HG03558 (cell line): Measurements from ENCODE around the gene STT3A.

Experiments
- ATAC-seq: cut with Tn5 transposase; IDR thresholded peaks from one replicate; pipeline ENCODE4 v1.9.1; 2021; ENCODE audit warnings: moderate number of reproducible peaks; ENCODE audit not compliant: unreplicated experiment; ENCODE audit errors: extremely low read depth

The STT3A gene

DNA sequence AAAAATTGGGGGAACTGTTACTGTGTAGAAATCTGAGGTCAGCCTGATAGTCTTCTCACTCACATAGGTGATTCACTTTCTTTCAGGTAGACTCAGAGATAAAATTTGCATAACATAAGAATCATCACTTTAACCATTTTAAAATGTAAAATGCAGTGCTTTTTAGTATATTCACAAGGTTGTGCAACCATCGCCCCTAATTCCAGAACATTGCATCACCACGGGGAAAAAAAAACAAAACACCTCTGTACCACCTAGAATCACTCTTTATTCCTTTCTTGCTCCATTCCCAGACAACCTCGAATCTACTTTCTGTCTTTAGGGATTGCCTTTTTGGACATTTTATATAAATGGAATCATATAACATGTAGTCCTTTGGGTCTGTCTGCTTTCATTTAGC is 53.2 kb downstream of the STT3A start:
- ATAC-seq = no peak

DNA sequence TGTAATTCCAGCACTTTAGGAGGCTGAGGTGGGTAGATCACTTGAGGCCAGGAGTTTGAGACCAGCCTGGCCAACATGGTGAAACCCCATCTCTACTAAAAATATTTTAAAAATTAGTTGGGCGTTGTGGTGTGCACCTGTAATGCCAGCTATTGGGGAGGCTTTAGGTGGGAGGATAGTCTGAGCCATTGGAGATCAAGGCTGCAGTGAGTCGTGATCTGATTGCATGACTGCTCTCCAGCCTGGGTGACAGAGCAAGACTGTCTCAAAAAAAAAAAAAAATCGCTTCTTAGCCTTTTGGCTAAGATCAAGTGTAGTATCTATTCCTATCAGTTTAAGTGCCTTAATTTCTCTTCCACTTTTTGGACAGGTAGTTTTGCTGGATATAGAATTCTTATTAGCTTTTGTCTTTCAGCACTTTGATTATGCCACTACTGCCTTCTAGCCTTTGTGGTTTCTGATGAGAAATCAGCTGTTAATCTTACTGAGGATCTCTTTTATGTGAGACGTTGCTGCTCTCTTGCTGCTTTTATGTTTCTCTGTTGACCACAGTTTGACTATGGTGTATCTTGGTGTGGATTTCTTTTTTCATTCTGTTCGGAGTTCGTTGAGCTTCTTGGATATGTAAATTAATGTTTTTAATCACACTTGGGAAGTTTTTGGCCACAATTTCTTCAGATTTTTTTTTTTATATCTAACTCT is 57.0 kb downstream of the STT3A start:
- ATAC-seq = no peak

DNA sequence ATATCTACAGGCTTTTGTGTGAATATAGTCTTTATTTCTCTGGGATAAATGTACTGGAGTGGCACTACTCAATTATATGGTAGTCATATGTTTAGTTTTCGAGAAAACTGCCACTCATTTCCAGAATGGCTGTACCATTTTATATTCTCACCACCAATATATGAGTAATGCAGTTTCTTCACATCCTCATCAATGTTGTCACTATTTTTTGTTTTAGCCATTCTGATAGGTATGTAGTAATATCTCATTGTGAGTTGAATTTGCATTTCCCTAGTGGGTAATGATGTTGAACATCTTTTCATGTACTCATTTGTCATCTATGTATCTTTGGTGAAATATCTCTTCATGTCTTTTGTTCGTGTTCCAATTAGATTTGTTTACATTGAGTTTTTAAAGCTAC is 70.0 kb downstream of the STT3A start:
- no peak for ATAC-seq

DNA sequence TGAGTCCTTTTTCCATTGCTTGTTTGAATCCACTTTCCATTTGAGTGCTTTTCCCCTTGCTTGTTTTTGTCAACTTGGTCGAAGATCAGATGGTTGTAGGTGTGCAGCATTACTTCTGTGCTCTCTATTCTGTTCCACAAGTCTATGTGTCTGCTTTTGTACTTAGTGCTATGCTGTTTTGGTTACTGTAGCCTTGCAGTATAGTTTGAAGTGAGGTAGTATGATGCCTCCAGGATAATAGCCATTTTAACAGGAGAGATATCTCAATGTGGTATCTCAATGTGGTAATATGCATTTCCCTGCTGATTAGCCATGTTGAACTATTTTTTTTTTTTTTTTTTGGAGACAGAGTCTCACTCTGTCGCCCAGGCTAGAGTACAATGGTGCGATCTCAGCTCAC is 71.3 kb downstream of the STT3A start:
- no peak for ATAC-seq

DNA sequence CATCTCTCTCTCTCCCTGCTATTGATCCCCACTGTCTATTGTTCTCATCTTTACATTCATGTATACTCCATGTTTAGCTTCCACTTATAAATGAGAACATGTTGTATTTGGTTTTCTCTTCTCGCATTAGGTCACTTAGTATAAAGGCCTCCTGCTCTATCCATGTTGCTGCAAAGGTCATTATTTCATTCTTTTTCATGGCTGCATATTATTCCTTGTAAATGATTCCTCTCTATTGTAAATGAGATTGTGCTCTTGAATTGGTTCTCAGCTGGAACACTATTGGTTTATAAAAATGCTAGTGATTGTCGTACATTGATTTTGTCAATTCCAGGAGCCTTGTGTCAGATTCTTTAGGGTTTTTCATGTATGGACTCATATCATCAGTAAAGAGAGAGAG is 74.5 kb downstream of the STT3A start:
- ATAC-seq = no peak

DNA sequence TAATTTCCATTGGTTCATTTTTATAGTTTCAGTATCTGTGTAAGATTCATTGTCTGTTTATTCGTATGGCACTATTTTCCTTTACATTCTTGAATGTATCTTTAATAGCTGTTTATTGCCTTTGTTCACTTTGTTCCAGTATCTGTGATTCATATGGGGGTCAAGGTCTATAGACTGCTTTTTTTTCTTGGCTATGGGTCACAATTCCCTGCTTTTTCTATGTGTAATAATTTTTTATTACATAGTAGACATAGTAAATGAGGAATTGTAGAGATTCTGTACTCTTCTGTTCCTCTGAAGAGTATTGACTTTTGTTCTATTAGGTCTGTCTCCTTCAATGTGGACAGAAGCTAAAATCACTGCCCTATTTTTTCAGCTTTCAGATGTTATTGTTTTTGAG is 77.5 kb downstream of the STT3A start:
- ATAC-seq = no peak

DNA sequence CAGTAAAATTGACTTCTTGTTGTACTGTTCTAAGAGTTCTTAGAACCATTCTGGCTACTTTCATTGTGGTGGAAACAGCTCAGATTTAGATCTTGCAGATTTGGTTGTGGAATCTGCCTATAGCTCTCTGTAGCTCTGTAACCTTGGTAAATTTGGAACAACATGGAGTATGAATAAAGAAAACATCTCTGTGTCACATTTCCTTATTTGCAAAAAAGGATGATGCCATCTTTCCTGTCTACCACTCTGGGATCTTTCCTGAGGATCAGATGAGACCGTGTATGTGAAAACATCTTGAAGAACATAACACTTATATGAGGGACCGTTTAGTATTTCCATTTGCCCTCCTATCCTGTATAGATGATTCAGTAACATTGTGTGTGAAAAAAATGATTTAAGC is 78.9 kb downstream of the STT3A start:
- no peak for ATAC-seq
